ENCODE measurements around the gene MAST2.

- TF ChIP-seq BACH2 (CRISPR knock-in tag; IDR thresholded peaks at IDR 0.05; ENCODE audit: borderline replicate concordance), result no peak
- TF ChIP-seq ZNF70 (CRISPR knock-in tag; IDR thresholded peaks at IDR 0.05), result no peak
- TF ChIP-seq, protein P1, sequence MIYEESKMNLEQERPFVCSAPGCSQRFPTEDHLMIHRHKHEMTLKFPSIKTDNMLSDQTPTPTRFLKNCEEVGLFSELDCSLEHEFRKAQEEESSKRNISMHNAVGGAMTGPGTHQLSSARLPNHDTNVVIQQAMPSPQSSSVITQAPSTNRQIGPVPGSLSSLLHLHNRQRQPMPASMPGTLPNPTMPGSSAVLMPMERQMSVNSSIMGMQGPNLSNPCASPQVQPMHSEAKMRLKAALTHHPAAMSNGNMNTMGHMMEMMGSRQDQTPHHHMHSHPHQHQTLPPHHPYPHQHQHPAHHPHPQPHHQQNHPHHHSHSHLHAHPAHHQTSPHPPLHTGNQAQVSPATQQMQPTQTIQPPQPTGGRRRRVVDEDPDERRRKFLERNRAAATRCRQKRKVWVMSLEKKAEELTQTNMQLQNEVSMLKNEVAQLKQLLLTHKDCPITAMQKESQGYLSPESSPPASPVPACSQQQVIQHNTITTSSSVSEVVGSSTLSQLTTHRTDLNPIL (CRISPR knock-in tag; IDR thresholded peaks at IDR 0.05; ENCODE audit: low read depth), result no peak
- no peak for TF ChIP-seq OSR1 (CRISPR knock-in tag; IDR thresholded peaks at IDR 0.05)
- no peak for TF ChIP-seq PATZ1 (CRISPR knock-in tag; IDR thresholded peaks at IDR 0.05; ENCODE audit: borderline replicate concordance)
- TF ChIP-seq PPARA (CRISPR knock-in tag; IDR thresholded peaks at IDR 0.05; ENCODE audit: borderline replicate concordance), result no peak
- no peak for TF ChIP-seq ARNTL (CRISPR knock-in tag; IDR thresholded peaks at IDR 0.05; ENCODE audit: borderline replicate concordance, low read depth)
- TF ChIP-seq ISL1 (CRISPR knock-in tag; IDR thresholded peaks at IDR 0.05), result no peak
- no peak for TF ChIP-seq TCF4 (CRISPR knock-in tag; IDR thresholded peaks at IDR 0.05; ENCODE audit: borderline replicate concordance)
- TF ChIP-seq ZNF565 (CRISPR knock-in tag; conservative IDR thresholded peaks at IDR 0.05; ENCODE audit: low read depth), result no peak
- TF ChIP-seq ZFP30 (CRISPR knock-in tag; IDR thresholded peaks at IDR 0.05), result no peak
- no peak for TF ChIP-seq ZC3H10 (CRISPR knock-in tag; IDR thresholded peaks at IDR 0.05)
- TF ChIP-seq GLIS3 (CRISPR knock-in tag; IDR thresholded peaks at IDR 0.05), result no peak
Measured at GRCh38 chr1:46012236-46012635, 208.8 kb downstream of the MAST2 start.

Measured in SK-N-SH treated with all-trans-retinoic acid at 6 μM for 48 hours (cell line).